Activated CD8-positive, alpha-beta memory T cell treated with anti-CD3 and anti-CD28 coated beads, Interleukin-2, amount 50 U/mL, for 1 hour (primary cell): ENCODE data around the gene SNRPF.

Experiments
- DNase-seq: peaks from one replicate; pipeline ENCODE4 v3.0.0-alpha.2; 2020; ENCODE audit errors: extremely low read depth

The SNRPF gene

DNA sequence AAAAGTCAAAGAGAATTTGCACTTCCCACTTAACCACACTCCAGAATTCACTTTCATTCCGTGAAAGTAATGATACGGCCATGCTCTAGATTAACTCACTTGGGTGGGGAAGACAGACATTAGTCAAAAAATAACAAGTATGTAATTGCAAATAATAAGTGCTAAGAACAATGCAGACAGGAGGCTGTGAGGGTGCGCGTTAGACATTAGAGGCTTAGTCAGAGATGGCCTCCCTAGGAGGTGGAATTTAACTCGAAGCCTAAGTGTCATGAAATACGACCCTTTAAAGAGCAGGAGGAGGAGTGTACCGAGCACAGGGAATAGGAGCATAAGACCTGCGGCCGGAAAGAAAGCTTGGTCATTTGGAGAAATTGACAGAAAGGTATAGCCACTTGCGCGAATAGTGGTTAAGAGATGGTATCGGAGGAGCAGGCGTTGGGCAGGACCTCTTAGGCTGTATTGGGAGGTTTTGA lies 628 bp downstream of the SNRPF start:
- no peak for DNase-seq

DNA sequence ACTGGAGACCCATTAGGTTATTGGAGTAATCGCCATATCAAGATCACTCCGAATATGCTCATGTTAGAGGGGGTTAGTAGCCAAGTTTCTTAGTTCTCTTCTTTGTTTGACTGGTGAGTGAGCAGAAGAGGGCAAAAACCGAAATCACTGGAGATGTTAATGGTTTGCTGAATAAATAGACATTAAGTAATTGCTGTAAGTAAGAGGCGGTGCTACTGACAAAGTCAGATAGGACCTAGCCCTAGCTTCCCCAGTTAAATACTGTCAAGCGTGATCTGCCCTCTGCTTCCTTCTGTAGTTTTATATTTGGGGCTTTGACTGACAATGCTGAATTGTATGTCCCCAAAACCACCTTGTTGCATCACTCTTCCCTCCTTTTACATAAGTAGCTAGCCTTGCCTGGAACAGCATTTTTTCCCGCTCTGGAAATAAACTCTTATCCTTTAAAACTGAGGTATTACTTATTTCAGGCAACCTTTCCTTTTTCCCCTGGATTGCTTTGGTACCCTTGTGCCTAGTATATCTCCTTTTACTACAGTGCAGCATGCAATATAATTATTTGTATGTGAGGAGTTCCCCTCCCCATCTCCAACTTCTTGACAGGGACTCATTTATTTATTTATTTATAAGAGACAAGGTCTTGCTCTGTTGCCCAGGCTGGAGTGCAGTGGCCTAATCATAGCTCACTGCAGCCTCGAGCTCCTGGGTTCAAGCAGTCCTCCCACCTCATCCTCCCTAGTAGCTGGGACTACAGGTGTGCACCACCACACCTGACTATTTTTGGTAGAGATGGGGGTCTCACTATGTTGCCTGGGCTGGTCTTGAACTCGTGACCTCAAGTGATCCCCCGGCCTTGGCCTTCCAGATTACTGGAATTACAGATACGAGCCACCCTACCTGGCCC lies 1.4 kb downstream of the SNRPF start:
- DNase-seq: no peak

DNA sequence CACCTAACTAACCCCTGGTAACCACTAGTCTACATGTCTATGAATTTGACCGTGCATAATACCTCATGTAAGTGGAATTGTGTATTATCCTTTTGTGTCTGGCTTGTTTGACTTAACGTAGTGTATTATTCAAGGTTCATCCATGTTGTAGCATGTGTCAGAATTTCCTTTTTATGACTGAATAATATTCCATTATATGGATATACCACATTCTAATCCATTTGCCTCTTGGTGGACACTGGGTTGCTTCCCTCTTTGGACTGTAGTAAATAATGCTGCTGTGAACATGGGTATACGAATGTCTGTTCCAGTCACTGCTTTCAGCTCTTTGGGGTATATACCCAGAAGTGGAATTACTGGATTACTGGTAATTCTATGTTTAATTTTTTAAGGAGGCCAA lies 3.3 kb downstream of the SNRPF start:
- no peak for DNase-seq

DNA sequence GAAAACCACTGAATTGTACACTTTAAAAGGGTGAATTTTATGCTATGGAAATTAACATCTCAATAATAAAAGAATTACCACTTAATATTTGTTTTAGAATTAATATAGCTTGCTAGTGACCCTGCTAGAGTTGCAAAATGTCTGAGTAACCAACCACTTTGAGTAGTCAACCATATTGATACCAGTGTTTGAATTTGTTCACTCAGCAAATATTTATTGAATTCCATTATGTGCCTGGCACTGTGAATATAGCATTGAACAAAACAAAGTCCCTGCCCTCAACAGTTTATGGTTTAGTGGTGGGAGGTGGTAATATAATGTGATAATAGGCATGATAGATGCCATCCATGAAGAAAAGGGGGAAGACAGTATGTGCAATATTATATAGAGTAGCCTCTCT lies 4.6 kb downstream of the SNRPF start:
- no peak for DNase-seq

DNA sequence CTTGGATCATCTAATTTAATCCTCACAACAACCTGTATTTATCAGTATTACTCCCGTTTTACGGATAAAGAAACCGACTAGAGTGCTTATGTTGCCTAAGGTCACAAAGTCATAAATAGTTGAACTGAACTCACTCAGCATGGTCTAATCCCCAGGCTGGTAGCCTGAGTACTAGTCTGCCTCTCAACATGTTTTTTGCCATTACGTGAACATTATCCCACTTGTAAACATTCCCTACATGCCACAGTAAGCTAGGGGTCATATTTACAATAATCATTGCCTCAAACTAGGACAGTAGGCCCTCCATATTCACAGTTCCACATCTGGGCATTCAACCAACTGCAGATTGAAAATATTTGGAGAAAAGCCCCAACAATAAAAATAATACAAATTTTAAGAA lies 12.1 kb downstream of the SNRPF start:
- DNase-seq: no peak

DNA sequence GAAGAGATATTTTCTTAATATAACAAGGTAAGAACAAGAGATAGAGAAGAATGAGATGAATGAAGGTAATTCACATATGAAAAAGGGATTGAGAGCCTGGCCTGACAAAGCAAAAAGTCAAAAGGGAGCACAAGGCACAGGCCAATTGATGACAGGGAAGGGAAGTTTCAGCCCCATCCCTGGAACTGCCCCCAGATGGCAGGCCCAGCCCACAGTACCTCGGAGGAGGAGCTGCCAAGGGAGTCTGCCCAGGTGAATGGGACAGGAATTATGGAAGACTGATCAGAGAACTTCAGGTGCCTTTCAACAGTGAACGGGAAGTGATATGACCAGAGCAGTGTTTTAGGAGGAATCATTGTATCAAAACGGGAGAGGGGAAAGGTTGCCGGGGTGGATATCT lies 15.7 kb downstream of the SNRPF start:
- no peak for DNase-seq

DNA sequence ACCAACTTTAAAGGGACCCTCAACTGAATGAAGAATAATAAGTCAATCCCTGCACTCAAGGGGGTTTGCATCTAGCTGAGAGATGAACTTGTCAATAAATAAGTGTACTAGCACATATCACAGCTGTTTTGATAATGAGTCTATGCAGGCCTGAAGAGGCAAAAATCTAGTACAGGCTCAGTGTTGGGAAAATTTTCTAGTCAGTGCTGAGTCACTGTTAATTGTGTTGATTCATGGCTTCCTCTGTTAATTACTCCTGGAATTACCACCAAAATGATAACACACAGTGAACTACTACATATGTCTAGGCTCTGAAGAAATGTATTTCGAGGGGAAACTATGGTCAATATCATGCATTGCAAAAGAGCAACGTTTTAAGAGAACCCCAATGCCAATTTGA lies 18.9 kb downstream of the SNRPF start:
- DNase-seq: no peak

DNA sequence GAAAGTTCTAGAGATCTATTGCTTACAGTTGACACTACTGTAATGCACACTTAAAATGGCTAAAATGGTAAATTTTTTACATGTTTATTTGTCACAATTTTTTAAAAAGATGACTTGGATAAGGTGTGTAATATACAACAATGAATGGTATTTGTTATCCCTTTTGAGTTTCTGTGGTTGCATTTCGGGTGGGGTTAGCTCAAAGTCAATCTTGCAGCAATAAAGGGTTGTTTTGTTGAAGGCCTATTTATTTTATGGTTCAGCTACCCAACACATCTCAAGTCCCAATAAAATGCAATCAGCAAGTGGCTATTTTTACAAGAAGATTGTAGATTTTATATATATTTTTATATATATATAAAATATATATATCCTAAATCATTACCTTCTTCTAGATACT lies 22.1 kb downstream of the SNRPF start:
- no peak for DNase-seq

DNA sequence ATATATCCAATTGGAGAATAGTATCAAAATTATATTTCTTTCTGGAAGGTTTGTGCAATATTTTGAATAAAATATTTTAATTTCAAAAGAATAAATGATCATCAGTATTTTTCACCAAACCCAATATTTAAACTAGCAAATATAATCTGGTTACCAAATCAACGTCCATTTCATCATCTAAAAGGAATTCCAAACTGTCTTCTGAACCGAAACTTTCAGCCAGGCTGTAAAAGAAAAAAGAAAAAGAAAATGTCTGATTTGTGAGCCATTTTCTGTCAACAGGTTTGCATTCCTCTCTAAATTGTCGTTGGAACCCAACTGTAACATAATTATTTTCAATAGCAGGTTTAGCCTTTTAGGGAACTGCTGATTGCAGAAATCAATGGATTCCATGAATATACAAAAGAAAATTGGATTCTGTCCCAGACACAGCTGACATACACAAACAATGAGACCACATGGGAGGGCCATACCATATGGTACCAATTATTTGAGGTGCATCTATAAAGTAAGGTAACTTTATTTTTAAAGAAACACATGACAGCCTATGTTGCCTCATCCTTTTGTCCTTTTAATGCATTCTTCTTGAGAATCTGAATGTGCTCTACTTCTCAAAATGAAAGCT lies 22.7 kb downstream of the SNRPF start:
- no peak for DNase-seq

DNA sequence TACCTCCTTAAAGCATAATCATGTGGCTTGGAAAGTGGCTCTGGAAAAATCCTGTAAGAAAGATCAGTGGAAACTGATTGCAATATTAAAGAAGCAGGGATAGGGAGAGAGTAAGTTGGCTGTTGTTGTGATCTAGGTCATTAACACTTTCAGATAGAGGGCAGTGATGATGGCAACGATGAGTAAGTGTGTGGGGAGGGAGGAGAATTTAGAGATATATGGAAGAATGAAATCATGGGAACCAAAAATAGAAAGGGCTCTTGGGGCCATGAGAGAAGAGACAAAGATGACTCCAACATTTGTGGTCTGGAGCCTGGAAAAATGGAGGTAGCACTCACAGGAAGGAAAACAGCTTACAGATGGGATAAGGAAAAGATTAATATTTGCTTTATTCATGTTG lies 23.3 kb downstream of the SNRPF start:
- no peak for DNase-seq

DNA sequence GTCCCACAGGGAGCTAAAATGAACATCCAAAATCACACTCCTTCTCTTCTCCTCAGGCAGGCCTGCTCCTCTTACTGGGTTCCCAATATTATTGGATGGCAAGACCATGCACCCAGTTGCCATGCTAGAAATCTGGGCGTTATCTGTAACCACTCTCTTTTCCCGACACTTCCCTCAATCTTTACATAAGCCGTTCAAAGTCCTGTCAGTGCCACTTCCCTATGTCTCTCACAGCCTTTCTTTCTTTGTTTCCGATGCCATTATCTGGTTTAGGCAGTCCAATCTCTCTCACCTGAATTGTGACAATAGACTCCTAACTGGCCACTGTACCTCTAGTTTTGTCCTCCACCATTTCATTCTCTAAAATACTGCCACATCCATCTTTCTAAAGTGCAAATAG lies 24.1 kb downstream of the SNRPF start:
- DNase-seq: no peak

DNA sequence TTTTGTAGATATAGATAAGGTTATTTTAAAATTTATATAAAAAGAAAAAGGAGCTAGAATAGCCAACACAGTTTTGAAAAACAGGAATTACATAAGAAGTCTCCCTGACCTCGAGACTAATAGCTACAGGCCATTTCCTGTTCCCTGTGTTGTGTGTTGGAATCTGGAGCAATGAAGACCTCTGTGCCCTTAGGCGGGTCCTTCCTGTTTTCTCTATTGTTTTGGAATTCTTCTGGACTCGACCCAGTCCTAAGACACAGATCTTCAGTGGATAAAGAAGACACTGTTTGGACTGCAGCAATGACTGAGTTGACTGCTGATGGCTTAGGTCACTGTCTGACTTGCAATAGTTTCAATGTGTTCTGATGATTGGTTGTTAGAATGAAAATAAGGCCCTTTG lies 26.2 kb downstream of the SNRPF start:
- no peak for DNase-seq

DNA sequence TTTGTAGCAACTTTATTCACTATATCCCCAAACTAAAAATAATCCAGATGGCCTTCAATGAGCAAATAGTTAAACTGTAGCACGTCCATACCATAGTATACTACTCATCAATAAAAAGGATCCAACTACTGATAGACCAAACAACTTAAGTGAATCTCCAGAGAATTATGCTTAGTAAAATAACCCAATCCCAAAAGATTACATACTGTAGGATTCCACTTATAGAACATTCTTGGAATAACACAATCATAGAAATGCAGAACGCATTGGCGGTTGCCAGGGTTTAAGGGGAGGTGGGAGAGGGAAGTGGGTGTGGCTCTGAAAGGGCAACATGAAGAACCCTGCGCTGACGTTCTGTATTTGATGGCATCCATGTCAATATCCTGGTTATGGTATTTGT lies 28.6 kb downstream of the SNRPF start:
- no peak for DNase-seq

DNA sequence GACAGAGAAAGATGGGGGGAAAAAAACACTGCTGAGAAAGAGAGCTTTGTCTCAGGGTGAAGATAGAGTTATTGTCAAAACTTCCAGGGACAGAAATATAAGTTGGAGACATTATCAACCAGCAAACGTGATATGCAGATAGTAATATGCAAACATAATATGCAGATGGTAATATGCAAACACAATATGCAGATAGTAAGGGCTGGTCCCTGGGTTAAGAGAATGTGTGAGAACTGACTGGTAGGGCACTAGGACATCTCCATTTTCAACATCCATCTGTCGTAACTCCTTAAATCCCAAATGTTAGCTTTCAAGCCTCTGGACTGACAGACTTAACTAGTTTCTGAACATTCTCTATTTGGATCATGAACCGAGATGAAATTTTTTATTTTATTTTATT lies 32.2 kb downstream of the SNRPF start:
- no peak for DNase-seq

DNA sequence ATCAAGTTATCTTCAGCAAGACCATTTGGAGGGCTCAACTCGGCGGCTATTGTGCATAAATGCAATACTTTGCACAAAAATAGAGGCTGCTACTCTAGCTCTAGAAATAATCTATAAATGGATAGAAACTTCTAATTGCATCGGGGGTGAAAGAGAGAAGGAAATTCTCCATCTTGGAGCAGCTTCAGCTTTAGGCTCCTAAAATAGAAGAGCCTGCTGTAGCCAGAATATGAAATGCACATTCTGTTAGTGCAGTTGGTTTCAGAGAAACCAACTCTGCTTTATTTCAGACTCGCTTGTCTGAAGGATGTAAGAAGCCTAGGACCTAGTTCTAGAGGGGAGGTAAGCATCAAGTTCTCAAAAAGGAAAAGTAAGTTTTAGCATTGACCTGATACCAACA lies 38.1 kb downstream of the SNRPF start:
- no peak for DNase-seq

DNA sequence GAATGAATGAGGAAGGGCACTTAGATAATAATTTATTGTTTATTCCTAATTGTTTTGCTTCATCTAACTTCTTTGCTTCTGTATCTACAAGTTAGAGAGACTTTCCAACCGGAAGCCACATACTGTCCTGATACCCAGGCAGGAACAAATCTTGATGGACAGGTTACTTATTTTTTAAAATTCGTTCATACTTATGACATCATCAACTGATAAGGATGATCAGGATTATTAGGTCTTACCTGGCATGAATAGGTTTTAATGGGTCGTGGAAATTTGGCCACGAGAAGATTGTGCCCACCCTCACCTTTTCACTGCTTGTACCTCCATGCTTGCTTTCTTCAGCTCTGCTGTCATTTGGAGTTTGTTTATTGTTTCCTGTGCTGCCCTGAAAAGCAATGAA lies 39.3 kb downstream of the SNRPF start:
- no peak for DNase-seq

DNA sequence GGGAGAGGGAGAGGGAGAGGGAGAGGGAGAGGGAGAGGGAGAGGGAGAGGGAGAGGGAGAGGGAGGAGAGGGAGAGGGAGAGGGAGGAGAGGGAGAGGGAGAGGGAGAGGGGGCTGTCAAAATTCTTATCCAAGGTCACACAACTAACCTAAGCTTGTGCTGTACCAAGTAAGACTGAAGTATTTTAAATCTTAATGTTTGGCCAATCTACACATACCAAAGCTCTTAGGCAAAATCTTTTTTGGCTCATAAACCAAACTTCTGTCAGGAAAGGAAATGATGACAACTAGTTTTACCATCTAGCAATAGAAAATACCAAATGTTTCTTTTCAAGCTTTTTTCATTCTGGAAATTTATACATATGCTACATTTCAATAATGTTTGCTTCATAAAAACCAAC lies 49.8 kb downstream of the SNRPF start:
- no peak for DNase-seq

DNA sequence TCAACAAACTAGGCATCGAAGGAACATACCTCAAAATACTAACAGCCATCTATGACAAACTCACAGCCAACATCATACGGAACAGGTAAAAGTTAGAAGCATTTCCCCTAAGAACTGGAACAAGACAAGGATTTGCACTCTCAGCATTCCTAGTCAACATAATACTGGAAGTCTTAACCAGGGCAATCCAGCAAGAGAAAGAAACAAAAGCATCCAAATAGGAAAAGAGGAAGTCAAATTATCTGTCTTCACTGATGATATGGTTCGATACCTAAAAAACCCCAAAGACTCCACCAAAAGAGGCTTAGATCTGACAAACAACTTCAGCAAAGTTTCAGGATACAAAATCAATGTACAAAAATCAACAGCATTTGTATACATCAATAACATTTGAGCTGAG lies 51.1 kb downstream of the SNRPF start:
- no peak for DNase-seq
